HepG2 (cell line): ENCODE measurements around the gene SGIP1.

Experiments
- AGO1 ChIP-seq: fragments of 200-400 bp; formaldehyde crosslinking; IDR thresholded peaks from 2 replicates; pipeline ENCODE4 v1.6.1; 2017; ENCODE audit warnings: mild to moderate bottlenecking, low read depth, low read length, moderate library complexity; ENCODE audit not compliant: poor library complexity, severe bottlenecking
- CEBPB ChIP-seq: IDR thresholded peaks from 2 replicates; pipeline ENCODE4 v1.6.1; 2011; ENCODE audit warnings: low read depth, low read length, improper control_type of control experiment, borderline replicate concordance
- EZH2 ChIP-seq: conservative IDR thresholded peaks from 2 replicates; pipeline ENCODE4 v1.6.1; 2012; ENCODE audit warnings: mild to moderate bottlenecking, low read depth, low read length, moderate library complexity
- FOXA1 ChIP-seq, 2 experiments: fragments of 450-650 bp in 1 of 2; sonication (generic) in 1 of 2; formaldehyde crosslinking in 1 of 2; IDR thresholded peaks; 2 replicates each; pipeline versions ENCODE4 v1.4.0 to v1.6.1; 2016 to 2020; ENCODE audit warnings: missing genetic modification reagents in 1 of 2
- NFE2L2 ChIP-seq: fragments of 150-350 bp; IDR thresholded peaks from 2 replicates; pipeline ENCODE4 v1.6.1; 2014; ENCODE audit warnings: low read length
- POLR2AphosphoS5 ChIP-seq: IDR thresholded peaks from 2 replicates; pipeline ENCODE4 v1.6.1; 2012; ENCODE audit warnings: low read depth, low read length
- RBM39 ChIP-seq: fragments of 200-400 bp; formaldehyde crosslinking; IDR thresholded peaks from one replicate; pipeline ENCODE4 v1.6.1; 2018; ENCODE audit warnings: antibody characterized with exemption, mild to moderate bottlenecking, low read depth, low read length; ENCODE audit not compliant: poor library complexity, severe bottlenecking
- SMARCC2 ChIP-seq: fragments of 450-650 bp; IDR thresholded peaks from 2 replicates; pipeline ENCODE4 v1.6.1; 2017; ENCODE audit warnings: antibody characterized with exemption, mild to moderate bottlenecking
- TF ChIP-seq, protein P1 (sequence below): sonication (generic); formaldehyde crosslinking; IDR thresholded peaks from 2 replicates; pipeline ENCODE4 v1.4.0; 2020; ENCODE audit warnings: missing genetic modification reagents, mild to moderate bottlenecking, borderline replicate concordance
- TF ChIP-seq, protein P2 (sequence below): sonication (generic); formaldehyde crosslinking; IDR thresholded peaks from 2 replicates; pipeline ENCODE4 v1.5.0; 2020; ENCODE audit warnings: mild to moderate bottlenecking, missing genetic modification reagents, moderate library complexity

DNA sequence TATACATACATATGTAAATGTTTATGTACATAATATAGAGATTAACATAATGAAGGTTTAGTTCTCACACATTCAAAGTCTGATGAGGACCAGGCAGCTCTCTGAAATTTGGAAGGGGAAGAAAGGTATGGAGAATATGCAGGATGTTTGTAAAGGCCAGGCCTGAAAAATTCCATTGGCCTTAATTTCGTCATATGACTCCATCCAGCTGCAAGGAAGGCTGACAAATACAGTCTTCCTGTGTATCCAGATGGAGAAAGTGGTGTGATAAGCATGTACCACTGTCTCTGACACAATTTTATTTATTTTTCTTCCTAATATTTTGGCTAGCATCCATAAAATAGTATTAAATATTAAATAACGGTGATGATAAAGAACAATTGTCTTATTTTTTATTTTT lies 6.3 kb upstream of the SGIP1 start:
- no peak for TF ChIP-seq POLR2AphosphoS5
- TF ChIP-seq FOXA1 (IDR thresholded peaks at IDR 0.05), result no peak
- TF ChIP-seq FOXA1 (CRISPR knock-in tag; IDR thresholded peaks at IDR 0.05), result no peak
- TF ChIP-seq RBM39, result no peak
- no peak for TF ChIP-seq SMARCC2
- no peak for TF ChIP-seq AGO1
- TF ChIP-seq EZH2, result no peak
- TF ChIP-seq, protein P1, sequence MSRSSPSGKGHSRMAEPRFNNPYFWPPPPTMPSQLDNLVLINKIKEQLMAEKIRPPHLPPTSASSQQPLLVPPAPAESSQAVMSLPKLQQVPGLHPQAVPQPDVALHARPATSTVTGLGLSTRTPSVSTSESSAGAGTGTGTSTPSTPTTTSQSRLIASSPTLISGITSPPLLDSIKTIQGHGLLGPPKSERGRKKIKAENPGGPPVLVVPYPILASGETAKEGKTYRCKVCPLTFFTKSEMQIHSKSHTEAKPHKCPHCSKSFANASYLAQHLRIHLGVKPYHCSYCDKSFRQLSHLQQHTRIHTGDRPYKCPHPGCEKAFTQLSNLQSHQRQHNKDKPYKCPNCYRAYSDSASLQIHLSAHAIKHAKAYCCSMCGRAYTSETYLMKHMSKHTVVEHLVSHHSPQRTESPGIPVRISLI (CRISPR knock-in tag), result no peak
- TF ChIP-seq, protein P2, sequence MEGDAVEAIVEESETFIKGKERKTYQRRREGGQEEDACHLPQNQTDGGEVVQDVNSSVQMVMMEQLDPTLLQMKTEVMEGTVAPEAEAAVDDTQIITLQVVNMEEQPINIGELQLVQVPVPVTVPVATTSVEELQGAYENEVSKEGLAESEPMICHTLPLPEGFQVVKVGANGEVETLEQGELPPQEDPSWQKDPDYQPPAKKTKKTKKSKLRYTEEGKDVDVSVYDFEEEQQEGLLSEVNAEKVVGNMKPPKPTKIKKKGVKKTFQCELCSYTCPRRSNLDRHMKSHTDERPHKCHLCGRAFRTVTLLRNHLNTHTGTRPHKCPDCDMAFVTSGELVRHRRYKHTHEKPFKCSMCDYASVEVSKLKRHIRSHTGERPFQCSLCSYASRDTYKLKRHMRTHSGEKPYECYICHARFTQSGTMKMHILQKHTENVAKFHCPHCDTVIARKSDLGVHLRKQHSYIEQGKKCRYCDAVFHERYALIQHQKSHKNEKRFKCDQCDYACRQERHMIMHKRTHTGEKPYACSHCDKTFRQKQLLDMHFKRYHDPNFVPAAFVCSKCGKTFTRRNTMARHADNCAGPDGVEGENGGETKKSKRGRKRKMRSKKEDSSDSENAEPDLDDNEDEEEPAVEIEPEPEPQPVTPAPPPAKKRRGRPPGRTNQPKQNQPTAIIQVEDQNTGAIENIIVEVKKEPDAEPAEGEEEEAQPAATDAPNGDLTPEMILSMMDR (CRISPR knock-in tag), result no peak
- no peak for TF ChIP-seq NFE2L2
- TF ChIP-seq CEBPB, result no peak
